ENCODE measurements around the gene ZBTB45.

- no peak for TF ChIP-seq CTCF (IDR thresholded peaks at IDR 0.05)
- no peak for TF ChIP-seq POLR2A (IDR thresholded peaks at IDR 0.05)
These were observed 45.8 kb downstream of the ZBTB45 start for GRCh38 chr19:58473775-58474174.

Measured in lower leg skin (tissue), 3 donors.